Stimulated activated naive CD8-positive, alpha-beta T cell treated with anti-CD3 and anti-CD28 coated beads, Interleukin-15, Interleukin-2, amounts not matched to agents 100 U/mL and 50 U/mL, for 24 hours (primary cell): ENCODE results near the gene DCAF16.
"Not testable (repeated sequence)": the region's sequence is repeated elsewhere in the genome, so short reads cannot be mapped to it uniquely, and the experiment has no call there.

Source experiments
- ATAC-seq: fragments of 150-1000 bp; cut with Tn5 transposase; one replicate; pipeline ENCODE4 v1.10.0; 2021
- DNase-seq: peaks from one replicate; pipeline ENCODE4 v3.0.0; 2021

DCAF16 gene

GRCh38 chr4:17810260-17811077 is at the start of gene DCAF16, which contains the start of gene NCAPG:
TSS of gene DCAF16 (minus strand) at chr4:17810757. CDS start at chr4:17804141, 6,616 bp downstream.
TSS of gene NCAPG (plus strand) at chr4:17810979. CDS start at chr4:17811078, 99 bp downstream.
- peak; percentile 99 for DNase-seq
- ATAC-seq, result peak; percentile 92

GRCh38 chr4:17859793-17860406 is 49.3 kb upstream of the DCAF16 start:
- no peak for DNase-seq
- ATAC-seq, result no peak

- DNase-seq (no peak), ATAC-seq (no peak)
Observed at GRCh38 chr4:17854036-17854435, 43.5 kb upstream of the DCAF16 start.

GRCh38 chr4:17851959-17852358 is 41.4 kb upstream of the DCAF16 start:
- ATAC-seq, result no peak

GRCh38 chr4:17850295-17850694 is 39.7 kb upstream of the DCAF16 start:
- not testable (repeated sequence) for DNase-seq, ATAC-seq

More at GRCh38 chr4:17851959-17852358, 41.4 kb upstream of the DCAF16 start:
- DNase-seq, result no peak

- ATAC-seq, result no peak
- DNase-seq, result no peak
Observed at GRCh38 chr4:17846266-17846665, 35.7 kb upstream of the DCAF16 start.

GRCh38 chr4:17823871-17824669 is 13.5 kb upstream of the DCAF16 start:
- DNase-seq, result no peak
- ATAC-seq, result no peak

- DNase-seq, result no peak
- peak; percentile 43 for ATAC-seq
Observed at GRCh38 chr4:17817027-17817426, 6.5 kb upstream of the DCAF16 start.

- no peak for ATAC-seq
Observed at GRCh38 chr4:17816142-17816541, 5.6 kb upstream of the DCAF16 start.

GRCh38 chr4:17814140-17814539 is 3.6 kb upstream of the DCAF16 start:
- no peak for ATAC-seq
- no peak for DNase-seq

More at GRCh38 chr4:17816142-17816541, 5.6 kb upstream of the DCAF16 start:
- DNase-seq, result no peak

- no peak for DNase-seq
- no peak for ATAC-seq
Observed at GRCh38 chr4:17812801-17813200, 2.2 kb upstream of the DCAF16 start.

- DNase-seq, result no peak
- ATAC-seq, result no peak
Observed at GRCh38 chr4:17812125-17812524, 1.6 kb upstream of the DCAF16 start.

- ATAC-seq (peak; percentile 33), DNase-seq (peak; percentile 49)
Observed at GRCh38 chr4:17811078-17811603, 584 bp upstream of the DCAF16 start.

- ATAC-seq (no peak), DNase-seq (peak; percentile 36)
Observed at GRCh38 chr4:17809667-17810066, 890 bp downstream of the DCAF16 start.

- DNase-seq (no peak), ATAC-seq (no peak)
Observed at GRCh38 chr4:17807446-17807845, 3.1 kb downstream of the DCAF16 start.

GRCh38 chr4:17805580-17806155 is 4.9 kb downstream of the DCAF16 start:
- no peak for ATAC-seq
- no peak for DNase-seq

- no peak for ATAC-seq
- no peak for DNase-seq
Observed at GRCh38 chr4:17797808-17798207, 12.7 kb downstream of the DCAF16 start.

GRCh38 chr4:17794730-17795129 is 15.8 kb downstream of the DCAF16 start:
- no peak for DNase-seq
- no peak for ATAC-seq

- no peak for DNase-seq
- no peak for ATAC-seq
Observed at GRCh38 chr4:17788956-17789355, 21.6 kb downstream of the DCAF16 start.

- ATAC-seq, result peak; percentile 78
- no peak for DNase-seq
Observed at GRCh38 chr4:17787315-17787714, 23.2 kb downstream of the DCAF16 start.

GRCh38 chr4:17786567-17786966 is 24.0 kb downstream of the DCAF16 start:
- ATAC-seq (peak; percentile 53), DNase-seq (no peak)

GRCh38 chr4:17785858-17786257 is 24.7 kb downstream of the DCAF16 start:
- DNase-seq (no peak), ATAC-seq (no peak)
